H9 (cell line): ENCODE results near the gene DPP8. TPM values are rescaled to one million over a fixed set of nuclear protein-coding genes. Genes with fewer than 3 reads are reported as not detected.

Experiments
- DNase-seq: peaks from one replicate; pipeline ENCODE4 v3.0.0-alpha.2; 2017
- H2AFZ ChIP-seq: one replicate; pipeline ENCODE4 v1.6.1; 2013; ENCODE audit warnings: mild to moderate bottlenecking, low read length, control low read depth, moderate library complexity
- H2AK5ac ChIP-seq: 2 replicates; pipeline ENCODE4 v1.6.1; 2013; ENCODE audit warnings: low read length, control low read depth, mixed read lengths; ENCODE audit not compliant: insufficient read length
- H2BK120ac ChIP-seq: one replicate; pipeline ENCODE4 v1.6.1; 2013; ENCODE audit warnings: low read depth, mild to moderate bottlenecking, low read length, control low read depth, inconsistent platforms; ENCODE audit not compliant: poor library complexity, severe bottlenecking
- H2BK12ac ChIP-seq: 2 replicates; pipeline ENCODE4 v1.6.1; 2013; ENCODE audit warnings: low read length, control low read depth, mixed read lengths, low read depth; ENCODE audit not compliant: insufficient read length
- H2BK15ac ChIP-seq: 2 replicates; pipeline ENCODE4 v1.6.1; 2013; ENCODE audit warnings: low read depth, low read length, control low read depth
- H2BK20ac ChIP-seq: one replicate; pipeline ENCODE4 v1.6.1; 2013; ENCODE audit warnings: low read depth, mild to moderate bottlenecking, low read length, control low read depth, inconsistent platforms; ENCODE audit not compliant: poor library complexity, severe bottlenecking
- H2BK5ac ChIP-seq: 2 replicates; pipeline ENCODE4 v1.6.1; 2013; ENCODE audit warnings: low read length, control low read depth, mixed read lengths; ENCODE audit not compliant: insufficient read length
- H3K14ac ChIP-seq: 2 replicates; pipeline ENCODE4 v1.6.1; 2013; ENCODE audit warnings: low read length, control low read depth; ENCODE audit not compliant: insufficient read depth
- H3K18ac ChIP-seq: 2 replicates; pipeline ENCODE4 v1.6.1; 2013; ENCODE audit warnings: low read depth, mild to moderate bottlenecking, mixed read lengths, low read length, control low read depth; ENCODE audit not compliant: insufficient read length
- H3K23ac ChIP-seq: 2 replicates; pipeline ENCODE4 v1.6.1; 2013; ENCODE audit warnings: low read length, control low read depth, mixed read lengths, low read depth; ENCODE audit not compliant: insufficient read length
- H3K23me2 ChIP-seq: 2 replicates; pipeline ENCODE4 v1.6.1; 2013; ENCODE audit warnings: low read depth, mild to moderate bottlenecking, mixed read lengths, low read length, control low read depth; ENCODE audit not compliant: insufficient read length, poor library complexity, severe bottlenecking
- H3K27ac ChIP-seq: 2 replicates; pipeline ENCODE4 v1.5.1; 2013; ENCODE audit warnings: low read length, control low read depth, mixed read lengths, low read depth; ENCODE audit not compliant: insufficient read length
- H3K27me3 ChIP-seq: 2 replicates; pipeline ENCODE4 v1.6.1; 2013; ENCODE audit warnings: low read length, control low read depth, inconsistent platforms; ENCODE audit not compliant: insufficient read depth
- H3K4ac ChIP-seq: 2 replicates; pipeline ENCODE4 v1.6.1; 2013; ENCODE audit warnings: low read depth, mild to moderate bottlenecking, control low read depth, inconsistent platforms, low read length, moderate library complexity
- H3K4me1 ChIP-seq: 2 replicates; pipeline ENCODE4 v1.6.1; 2013; ENCODE audit warnings: low read length, control low read depth, inconsistent platforms; ENCODE audit not compliant: insufficient read depth
- H3K4me2 ChIP-seq: 2 replicates; pipeline ENCODE4 v1.6.1; 2013; ENCODE audit warnings: low read length, control low read depth, mixed read lengths; ENCODE audit not compliant: insufficient read length, insufficient read depth
- H3K56ac ChIP-seq: 2 replicates; pipeline ENCODE4 v1.6.1; 2013; ENCODE audit warnings: low read depth, mild to moderate bottlenecking, mixed read lengths, low read length, control low read depth; ENCODE audit not compliant: insufficient read length
- H3K79me1 ChIP-seq: 2 replicates; pipeline ENCODE4 v1.6.1; 2013; ENCODE audit warnings: low read depth, mild to moderate bottlenecking, moderate library complexity, low read length, control low read depth, inconsistent platforms; ENCODE audit not compliant: insufficient read depth, poor library complexity, severe bottlenecking
- H3K79me2 ChIP-seq: 2 replicates; pipeline ENCODE4 v1.6.1; 2013; ENCODE audit warnings: low read length, control low read depth, inconsistent platforms; ENCODE audit not compliant: insufficient read depth
- H3K9ac ChIP-seq: 2 replicates; pipeline ENCODE4 v1.6.1; 2013; ENCODE audit warnings: low read length, control low read depth, mixed read lengths; ENCODE audit not compliant: insufficient read length; ENCODE audit errors: extremely low read depth
- H3K9me3 ChIP-seq: one replicate; pipeline ENCODE4 v1.6.1; 2013; ENCODE audit warnings: low read depth, low read length, inconsistent platforms; ENCODE audit not compliant: control insufficient read depth
- H3T11ph ChIP-seq: one replicate; pipeline ENCODE4 v1.6.1; 2013; ENCODE audit warnings: mild to moderate bottlenecking, low read length, control low read depth, inconsistent platforms
- H4K20me1 ChIP-seq: one replicate; pipeline ENCODE4 v1.6.1; 2013; ENCODE audit not compliant: control insufficient read depth, insufficient read length, insufficient read depth
- H4K5ac ChIP-seq: 2 replicates; pipeline ENCODE4 v1.6.1; 2013; ENCODE audit warnings: low read depth, mild to moderate bottlenecking, mixed read lengths, low read length, control low read depth; ENCODE audit not compliant: insufficient read length
- H4K8ac ChIP-seq: replicated peaks from 2 replicates; pipeline ENCODE4 v1.6.1; 2013; ENCODE audit warnings: low read length, control low read depth, mixed read lengths, low read depth; ENCODE audit not compliant: insufficient read length
- H4K91ac ChIP-seq: 2 replicates; pipeline ENCODE4 v1.6.1; 2013; ENCODE audit warnings: low read depth, mild to moderate bottlenecking, moderate library complexity, mixed read lengths, low read length, control low read depth; ENCODE audit not compliant: insufficient read length
- H3K27ac Mint-ChIP-seq, 3 experiments: 2 replicates in 2 of 3; 3 replicates in 1 of 3; pipeline ENCODE4 v1.8.0; 2020 to 2021; ENCODE audit warnings: mixed read lengths in 3 of 3, mild to moderate bottlenecking in 1 of 3, moderate library complexity in 1 of 3
- H3K27me3 Mint-ChIP-seq: 2 replicates; pipeline ENCODE4 v1.8.0; 2021; ENCODE audit warnings: low read depth, mild to moderate bottlenecking, moderate library complexity, mixed read lengths
- H3K36me3 Mint-ChIP-seq, 3 experiments: 2 replicates in 2 of 3; 3 replicates in 1 of 3; pipeline ENCODE4 v1.8.0; 2020 to 2021; ENCODE audit warnings: low read depth in 3 of 3, mixed read lengths in 3 of 3; ENCODE audit not compliant: insufficient read depth in 1 of 3
- H3K4me1 Mint-ChIP-seq, 2 experiments: 2 replicates each; pipeline ENCODE4 v1.8.0; 2020; ENCODE audit warnings: mixed read lengths in 2 of 2
- H3K4me3 Mint-ChIP-seq, 2 experiments: 2 replicates in 1 of 2; 3 replicates in 1 of 2; pipeline ENCODE4 v1.8.0; 2020 to 2021; ENCODE audit warnings: mild to moderate bottlenecking in 2 of 2, mixed read lengths in 2 of 2, moderate library complexity in 1 of 2
- H3K9me3 Mint-ChIP-seq, 2 experiments: 2 replicates in 1 of 2; 3 replicates in 1 of 2; pipeline ENCODE4 v1.8.0; 2020; ENCODE audit warnings: mild to moderate bottlenecking in 2 of 2, mixed read lengths in 2 of 2, moderate library complexity in 1 of 2
- CTCF ChIP-seq: fragments of 200-600 bp; sonication (generic); conservative IDR thresholded peaks from 3 replicates; pipeline ENCODE4 v1.8.0; 2021; ENCODE audit warnings: antibody characterized with exemption, mild to moderate bottlenecking
- WGBS: extraction: QIAGEN DNeasy Blood & Tissue Kit; methylation state at CpG from one replicate; pipeline ENCODE4 v1.1.7; 2013; ENCODE audit warnings: missing lambda C conversion rate, low lambda C conversion rate, mixed read lengths; ENCODE audit not compliant: insufficient read length; ENCODE audit errors: extremely low coverage; 5-methylcytosine and 5-hydroxymethylcytosine counted together
- total RNA-seq: library from RNA; stranded (reverse); gene quantifications from 2 replicates; pipeline ENCODE4 v1.2.1, GENCODE V29; 2021

Gene DPP8
- total RNA-seq, 1 experiment from 2014 or later: 26.6 TPM

GRCh38 chr15:65416845-65417416 is 100.6 kb downstream of the DPP8 start:
- Histone ChIP-seq H2AFZ (no peak overlapping the region), H3K27ac (peak overlapping the region; percentile 20), H3K79me1 (no peaks in the 10 kb centered on the region), H3K9ac (no peak overlapping the region), H3K9me3 (no peaks in the 10 kb centered on the region), H4K8ac (no peak overlapping the region), H3K14ac (peak overlapping the region; percentile 94; the same call in 1 of the 2 replicates), H2BK12ac (peak overlapping the region; percentile 40), H2AK5ac (no peak overlapping the region), H3K27me3 (no peaks in the 10 kb centered on the region; the same call in 1 of the 2 replicates), H3T11ph (peak overlapping the region; percentile 94), H3K18ac (peak overlapping the region; percentile 92), H2BK5ac (peak overlapping the region; percentile 17), H4K5ac (no peak overlapping the region), H4K91ac (peak overlapping the region; percentile 78), H3K79me2 (no peaks in the 10 kb centered on the region; the same call in 1 of the 2 replicates), H3K4me1 (peaks cover 29% of the 10 kb centered on the region; the same call in 1 of the 2 replicates), H4K20me1 (no peaks in the 10 kb centered on the region), H3K4me2 (peak overlapping the region; percentile 60), H3K23ac (no peak overlapping the region), H2BK20ac (no peak overlapping the region), H3K56ac (no peak overlapping the region), H2BK15ac (no peak overlapping the region), H3K4ac (peak overlapping the region; percentile 15; the same call in 1 of the 2 replicates), H2BK120ac (no peak overlapping the region), H3K23me2 (peaks cover 10% of the 10 kb centered on the region)
- Mint-ChIP-seq H3K4me1 (peaks cover 79 to 86% of the 10 kb centered on the region in 2 experiments), H3K36me3 (peaks cover 3 to 17% (median 4%) of the 10 kb centered on the region in 3 experiments), H3K4me3 (peak overlapping the region; percentile 54 to 67), H3K9me3 (no peaks in the 10 kb centered on the region), H3K27me3 (0 out of 2 replicates have a peak, but pooled peaks cover 2% of the 10 kb centered on the region), H3K27ac (peak overlapping the region; percentile 98 to 100 (median 99))
- WGBS: no CpG with 5 or more reads among the region's 8 CpGs
- TF ChIP-seq CTCF: no peak
- DNase-seq: peak; percentile 86
